ENCODE results near the gene TNFAIP1.

Gene TNFAIP1

DNA sequence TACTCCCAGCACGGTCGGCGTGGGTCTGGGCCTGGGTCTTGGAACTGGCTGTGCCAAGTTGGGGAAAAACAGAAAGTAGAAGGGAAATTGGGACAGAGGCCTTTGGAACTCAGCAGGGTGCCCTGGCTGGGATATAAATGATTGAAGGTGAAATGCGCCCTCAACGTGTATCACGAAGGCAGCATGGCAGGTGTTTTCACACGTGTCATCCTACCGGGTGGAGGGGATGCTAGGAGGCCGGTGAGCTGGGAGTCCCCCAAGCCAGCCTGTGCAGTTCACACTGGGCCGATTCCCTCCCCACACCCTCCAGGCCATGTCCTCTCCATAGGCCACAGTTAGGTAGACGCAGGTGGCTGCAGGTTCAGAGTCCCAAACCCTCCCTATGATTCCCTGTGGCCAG, 6.0 kb downstream of the TNFAIP1 start:
- H3K27me3 ChIP-seq (ENCODE audit: control insufficient read depth, insufficient read depth, low read length), result no peaks in the 10 kb centered on the region
- no peak overlapping the region for H3K27ac ChIP-seq
- no peak overlapping the region for H3K4me3 ChIP-seq (ENCODE audit: low read depth, low read length)
- H3K36me3 ChIP-seq (ENCODE audit: control insufficient read depth, insufficient read depth, low read length), result no peaks in the 10 kb centered on the region
- no peak overlapping the region for H2AFZ ChIP-seq
- TF ChIP-seq, protein P1, sequence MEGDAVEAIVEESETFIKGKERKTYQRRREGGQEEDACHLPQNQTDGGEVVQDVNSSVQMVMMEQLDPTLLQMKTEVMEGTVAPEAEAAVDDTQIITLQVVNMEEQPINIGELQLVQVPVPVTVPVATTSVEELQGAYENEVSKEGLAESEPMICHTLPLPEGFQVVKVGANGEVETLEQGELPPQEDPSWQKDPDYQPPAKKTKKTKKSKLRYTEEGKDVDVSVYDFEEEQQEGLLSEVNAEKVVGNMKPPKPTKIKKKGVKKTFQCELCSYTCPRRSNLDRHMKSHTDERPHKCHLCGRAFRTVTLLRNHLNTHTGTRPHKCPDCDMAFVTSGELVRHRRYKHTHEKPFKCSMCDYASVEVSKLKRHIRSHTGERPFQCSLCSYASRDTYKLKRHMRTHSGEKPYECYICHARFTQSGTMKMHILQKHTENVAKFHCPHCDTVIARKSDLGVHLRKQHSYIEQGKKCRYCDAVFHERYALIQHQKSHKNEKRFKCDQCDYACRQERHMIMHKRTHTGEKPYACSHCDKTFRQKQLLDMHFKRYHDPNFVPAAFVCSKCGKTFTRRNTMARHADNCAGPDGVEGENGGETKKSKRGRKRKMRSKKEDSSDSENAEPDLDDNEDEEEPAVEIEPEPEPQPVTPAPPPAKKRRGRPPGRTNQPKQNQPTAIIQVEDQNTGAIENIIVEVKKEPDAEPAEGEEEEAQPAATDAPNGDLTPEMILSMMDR (IDR thresholded peaks at IDR 0.05), result no peak
- no peak overlapping the region for H3K4me2 ChIP-seq (ENCODE audit: low read length)
- peaks cover 11% of the 10 kb centered on the region for H3K79me2 ChIP-seq
- H3K9ac ChIP-seq, result no peak overlapping the region
- H3K4me1 ChIP-seq, result peaks cover 14% of the 10 kb centered on the region
- no peaks in the 10 kb centered on the region for H3K9me3 ChIP-seq (ENCODE audit: control insufficient read depth, low read length)

DNA sequence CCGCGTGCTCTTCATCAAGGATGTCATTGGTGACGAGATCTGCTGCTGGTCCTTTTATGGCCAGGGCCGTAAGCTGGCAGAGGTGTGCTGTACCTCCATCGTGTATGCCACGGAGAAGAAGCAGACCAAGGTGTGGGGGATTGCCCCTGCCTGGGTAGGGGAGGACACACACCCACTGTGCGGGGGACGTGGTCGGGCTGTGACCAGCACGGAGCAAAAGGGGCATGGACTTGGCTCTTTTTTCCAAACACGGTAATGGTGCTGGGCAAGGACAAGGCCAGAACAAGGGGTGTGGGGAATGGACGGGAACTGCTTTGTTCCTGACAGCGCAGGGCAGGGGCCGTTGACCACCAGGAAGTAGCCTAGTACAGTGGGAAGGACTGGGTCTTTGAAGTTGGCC, 6.8 kb downstream of the TNFAIP1 start:
- Histone ChIP-seq H3K27me3 (ENCODE audit: control insufficient read depth, insufficient read depth, low read length) (no peaks in the 10 kb centered on the region), H3K9me3 (ENCODE audit: control insufficient read depth, low read length) (no peaks in the 10 kb centered on the region), H3K79me2 (peaks cover 3% of the 10 kb centered on the region), H3K36me3 (ENCODE audit: control insufficient read depth, insufficient read depth, low read length) (no peaks in the 10 kb centered on the region), H2AFZ (no peak overlapping the region), H3K4me3 (ENCODE audit: low read depth, low read length) (no peak overlapping the region), H3K9ac (no peak overlapping the region), H3K4me1 (peaks cover 20% of the 10 kb centered on the region), H3K27ac (no peak overlapping the region), H3K4me2 (ENCODE audit: low read length) (no peak overlapping the region)
- TF ChIP-seq, protein P1 (IDR thresholded peaks at IDR 0.05), result no peak

DNA sequence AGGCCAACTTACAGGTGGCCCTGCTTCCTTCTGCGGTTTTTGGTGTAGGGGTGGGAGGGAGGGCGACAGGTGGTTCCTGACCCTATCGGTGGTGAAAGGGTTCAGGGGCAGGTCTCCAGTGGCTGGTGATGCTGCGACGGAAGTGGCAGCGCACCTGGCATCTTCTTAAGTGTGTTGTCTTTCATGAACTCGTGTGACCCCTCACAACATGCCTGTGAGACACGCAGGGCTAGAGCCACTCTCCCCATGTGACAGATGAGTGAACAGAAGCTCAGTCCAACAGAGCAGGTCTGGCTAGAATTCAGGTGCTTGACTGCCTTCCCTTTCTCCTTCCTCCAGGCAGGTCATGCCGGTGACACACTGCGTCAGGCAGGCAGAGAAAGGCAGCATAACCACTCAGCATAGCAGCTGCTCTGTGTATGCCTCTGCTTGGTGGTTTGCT, 8.0 kb downstream of the TNFAIP1 start:
- Histone ChIP-seq H3K4me1 (peaks cover 20% of the 10 kb centered on the region), H2AFZ (no peak overlapping the region), H3K36me3 (ENCODE audit: control insufficient read depth, insufficient read depth, low read length) (no peaks in the 10 kb centered on the region), H3K27ac (no peak overlapping the region), H3K79me2 (peaks cover 2% of the 10 kb centered on the region), H3K4me3 (ENCODE audit: low read depth, low read length) (no peak overlapping the region), H3K9ac (no peak overlapping the region), H3K27me3 (ENCODE audit: control insufficient read depth, insufficient read depth, low read length) (no peaks in the 10 kb centered on the region), H3K9me3 (ENCODE audit: control insufficient read depth, low read length) (no peaks in the 10 kb centered on the region), H3K4me2 (ENCODE audit: low read length) (no peak overlapping the region)
- TF ChIP-seq, protein P1 (IDR thresholded peaks at IDR 0.05), result no peak

DNA sequence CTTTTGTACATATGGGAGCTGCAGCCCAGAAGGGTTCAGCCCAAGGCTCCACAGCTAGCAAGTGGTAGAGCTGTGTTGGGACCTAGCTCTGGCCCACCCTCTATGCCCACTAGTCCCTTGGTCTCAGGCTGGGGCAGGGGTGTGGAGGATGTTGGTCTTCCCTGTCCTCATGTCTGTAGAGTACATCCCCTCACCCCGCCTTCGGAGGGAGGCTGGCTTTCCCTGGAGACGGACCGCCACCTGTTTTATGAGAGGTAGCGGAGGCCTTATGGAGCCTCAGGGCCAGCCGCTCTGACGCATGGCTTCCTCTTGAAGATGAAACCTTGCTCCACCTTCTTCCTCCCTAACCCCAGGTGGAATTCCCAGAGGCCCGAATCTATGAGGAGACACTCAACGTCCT, 8.4 kb downstream of the TNFAIP1 start:
- Histone ChIP-seq H3K4me2 (ENCODE audit: low read length) (no peak overlapping the region), H3K9me3 (ENCODE audit: control insufficient read depth, low read length) (no peaks in the 10 kb centered on the region), H3K27ac (no peak overlapping the region), H2AFZ (no peak overlapping the region), H3K79me2 (no peaks in the 10 kb centered on the region), H3K9ac (no peak overlapping the region), H3K4me1 (peaks cover 20% of the 10 kb centered on the region), H3K27me3 (ENCODE audit: control insufficient read depth, insufficient read depth, low read length) (no peaks in the 10 kb centered on the region), H3K4me3 (ENCODE audit: low read depth, low read length) (no peak overlapping the region), H3K36me3 (ENCODE audit: control insufficient read depth, insufficient read depth, low read length) (no peaks in the 10 kb centered on the region)
- TF ChIP-seq, protein P1 (IDR thresholded peaks at IDR 0.05), result no peak

DNA sequence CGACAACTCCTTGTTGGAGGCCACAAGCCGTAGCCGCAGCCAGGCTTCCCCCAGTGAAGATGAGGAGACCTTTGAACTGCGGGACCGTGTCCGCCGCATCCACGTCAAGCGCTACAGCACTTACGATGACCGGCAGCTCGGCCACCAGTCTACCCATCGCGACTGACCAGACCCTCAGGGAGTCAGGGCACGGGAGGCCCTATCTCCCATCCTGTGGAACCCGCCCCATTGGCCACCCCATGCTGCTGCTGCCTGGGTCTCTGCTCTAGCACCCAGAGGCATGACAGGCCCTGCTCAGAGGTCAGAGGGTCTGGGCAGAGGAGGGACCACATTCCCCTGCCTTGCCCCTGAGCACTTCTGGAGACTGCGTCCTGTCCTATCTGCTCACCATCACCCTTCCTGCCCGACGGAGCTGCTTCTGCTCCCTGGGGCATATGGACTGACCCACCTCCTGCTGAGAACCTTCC, 8.9 kb downstream of the TNFAIP1 start:
- H3K9ac ChIP-seq, result no peak overlapping the region
- TF ChIP-seq, protein P1 (IDR thresholded peaks at IDR 0.05), result no peak
- peaks cover 20% of the 10 kb centered on the region for H3K4me1 ChIP-seq
- H3K9me3 ChIP-seq (ENCODE audit: control insufficient read depth, low read length), result no peaks in the 10 kb centered on the region
- H3K4me3 ChIP-seq (ENCODE audit: low read depth, low read length), result no peak overlapping the region
- H3K27me3 ChIP-seq (ENCODE audit: control insufficient read depth, insufficient read depth, low read length), result no peaks in the 10 kb centered on the region
- H3K79me2 ChIP-seq, result no peaks in the 10 kb centered on the region
- H3K4me2 ChIP-seq (ENCODE audit: low read length), result no peak overlapping the region
- no peaks in the 10 kb centered on the region for H3K36me3 ChIP-seq (ENCODE audit: control insufficient read depth, insufficient read depth, low read length)
- no peak overlapping the region for H2AFZ ChIP-seq
- H3K27ac ChIP-seq, result no peak overlapping the region
